Erythroblast (primary cell): ENCODE results near the gene PTPRD.

Source experiments
- GATA1 ChIP-seq: IDR thresholded peaks from 2 replicates; pipeline ENCODE4 v1.6.1; 2011; ENCODE audit warnings: low read depth, mild to moderate bottlenecking, control low read depth, low read length, moderate library complexity
- POLR2A ChIP-seq: IDR thresholded peaks from 2 replicates; pipeline ENCODE4 v1.6.1; 2011; ENCODE audit warnings: mild to moderate bottlenecking, low read length

DNA sequence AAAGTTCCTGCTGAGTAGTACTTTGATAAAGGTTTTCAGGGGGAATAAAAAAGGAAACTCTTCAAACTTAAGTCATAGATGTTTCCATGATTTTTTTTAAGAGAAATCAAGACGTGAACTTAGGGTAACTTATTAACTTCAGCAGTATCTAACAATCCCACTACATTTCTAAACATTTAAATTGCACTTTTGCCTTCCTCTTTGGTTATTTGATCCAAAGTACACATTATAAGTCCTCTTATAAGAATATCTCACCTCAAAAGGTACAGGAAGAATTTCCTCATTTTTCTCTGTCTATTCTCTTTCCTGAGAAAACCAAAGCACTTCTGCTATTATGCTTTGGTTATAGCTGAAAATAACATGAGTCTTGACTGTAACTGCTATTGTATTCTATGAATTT, 7.9 kb downstream of the PTPRD start:
- no peak for TF ChIP-seq POLR2A
- TF ChIP-seq GATA1: no peak
